Keratinocyte (primary cell): ENCODE measurements around the gene GP1BB.

ENCODE experiments used
- EZH2 ChIP-seq: IDR thresholded peaks from one replicate; pipeline ENCODE4 v1.6.1; 2012; ENCODE audit warnings: inconsistent platforms, mild to moderate bottlenecking, low read length, moderate library complexity
- TF ChIP-seq, protein P1 (sequence below), 3 experiments: IDR thresholded peaks in 1 of 3; conservative IDR thresholded peaks in 1 of 3; optimal IDR thresholded peaks in 1 of 3; 2 replicates in 2 of 3; 3 replicates in 1 of 3; pipeline versions ENCODE3 to v1.5.1; 2011; ENCODE audit warnings: low read length in 3 of 3, mild to moderate bottlenecking in 3 of 3, moderate library complexity in 2 of 3, control low read depth in 1 of 3, inconsistent platforms in 1 of 3; ENCODE audit not compliant: insufficient read depth in 2 of 3; ENCODE audit errors: extremely low read depth in 1 of 3

- TF ChIP-seq, protein P1, sequence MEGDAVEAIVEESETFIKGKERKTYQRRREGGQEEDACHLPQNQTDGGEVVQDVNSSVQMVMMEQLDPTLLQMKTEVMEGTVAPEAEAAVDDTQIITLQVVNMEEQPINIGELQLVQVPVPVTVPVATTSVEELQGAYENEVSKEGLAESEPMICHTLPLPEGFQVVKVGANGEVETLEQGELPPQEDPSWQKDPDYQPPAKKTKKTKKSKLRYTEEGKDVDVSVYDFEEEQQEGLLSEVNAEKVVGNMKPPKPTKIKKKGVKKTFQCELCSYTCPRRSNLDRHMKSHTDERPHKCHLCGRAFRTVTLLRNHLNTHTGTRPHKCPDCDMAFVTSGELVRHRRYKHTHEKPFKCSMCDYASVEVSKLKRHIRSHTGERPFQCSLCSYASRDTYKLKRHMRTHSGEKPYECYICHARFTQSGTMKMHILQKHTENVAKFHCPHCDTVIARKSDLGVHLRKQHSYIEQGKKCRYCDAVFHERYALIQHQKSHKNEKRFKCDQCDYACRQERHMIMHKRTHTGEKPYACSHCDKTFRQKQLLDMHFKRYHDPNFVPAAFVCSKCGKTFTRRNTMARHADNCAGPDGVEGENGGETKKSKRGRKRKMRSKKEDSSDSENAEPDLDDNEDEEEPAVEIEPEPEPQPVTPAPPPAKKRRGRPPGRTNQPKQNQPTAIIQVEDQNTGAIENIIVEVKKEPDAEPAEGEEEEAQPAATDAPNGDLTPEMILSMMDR (optimal IDR thresholded peaks at IDR 0.05 in 1 of 3, IDR thresholded peaks at IDR 0.05 in 1 of 3, conservative IDR thresholded peaks at IDR 0.05 in 1 of 3; ENCODE audit: extremely low read depth in 1 of 3, insufficient read depth in 2 of 3, low read length in 3 of 3), result no peak
- peak; percentile 62 for TF ChIP-seq EZH2
Observed at GRCh38 chr22:19760951-19761724, 37.8 kb downstream of the GP1BB start.
